Ishikawa (cell line): ENCODE results near the gene NT5E.

Experiments
- EP300 ChIP-seq: IDR thresholded peaks from 2 replicates; pipeline ENCODE4 v1.6.1; 2012; ENCODE audit warnings: borderline replicate concordance
- FOXM1 ChIP-seq: IDR thresholded peaks from 2 replicates; pipeline ENCODE4 v1.6.1; 2012; ENCODE audit warnings: low read depth, borderline replicate concordance
- MAX ChIP-seq: IDR thresholded peaks from 2 replicates; pipeline ENCODE4 v1.6.1; 2012
- RAD21 ChIP-seq: IDR thresholded peaks from 2 replicates; pipeline ENCODE4 v1.6.1; 2012; ENCODE audit warnings: low read depth
- TEAD4 ChIP-seq: IDR thresholded peaks from 2 replicates; pipeline ENCODE4 v1.6.1; 2012
- YY1 ChIP-seq: IDR thresholded peaks from 2 replicates; pipeline ENCODE4 v1.6.1; 2012; ENCODE audit warnings: low read depth

GRCh38 chr6:85479208-85479607, 29.3 kb downstream of the NT5E start:
- no peak for TF ChIP-seq YY1
- no peak for TF ChIP-seq TEAD4
- no peak for TF ChIP-seq FOXM1
- no peak for TF ChIP-seq MAX
- no peak for TF ChIP-seq EP300
- no peak for TF ChIP-seq RAD21
